HAP-1 (cell line): ENCODE measurements around the gene EMP2.
"Not testable (repeated sequence)": the region's sequence is repeated elsewhere in the genome, so short reads cannot be mapped to it uniquely, and the experiment has no call there.

Experiments used
- DNase-seq, 2 experiments: peaks; one replicate each; pipeline ENCODE4 v3.0.0-alpha.2; 2016 to 2020; ENCODE audit warnings: low spot score in 2 of 2
- H3K27me3 ChIP-seq: fragments of 250-450 bp; sonication (Bioruptor Pico); 2 replicates; pipeline ENCODE4 v1.5.1; 2020; ENCODE audit warnings: low read depth, mild to moderate bottlenecking, moderate library complexity
- H3K36me3 ChIP-seq: fragments of 250-450 bp; sonication (Bioruptor Pico); replicated peaks from 2 replicates; pipeline ENCODE4 v1.5.1; 2020; ENCODE audit warnings: mild to moderate bottlenecking
- H3K4me1 ChIP-seq: fragments of 250-450 bp; sonication (Bioruptor Pico); 2 replicates; pipeline ENCODE4 v1.5.1; 2020; ENCODE audit warnings: mild to moderate bottlenecking
- H3K4me3 ChIP-seq: fragments of 250-450 bp; sonication (Bioruptor Pico); 2 replicates; pipeline ENCODE4 v1.5.1; 2020; ENCODE audit warnings: mild to moderate bottlenecking, moderate library complexity
- H3K9me3 ChIP-seq: fragments of 250-450 bp; sonication (Bioruptor Pico); 2 replicates; pipeline ENCODE4 v1.5.1; 2020; ENCODE audit warnings: mild to moderate bottlenecking, moderate library complexity
- in situ Hi-C: fragments of 300-500 bp; cut with MboI; formaldehyde crosslinking; loops from 3 replicates; pipeline ENCODE4 v1.14.3; 2020; ENCODE audit warnings: low sequenced_read_pairs, inconsistent platforms, mixed read lengths

Gene EMP2

GRCh38 chr16:10579965-10580882 is at the start of gene EMP2:
Gene EMP2 (minus strand): TSS chr16:10580598. CDS start chr16:10547617, 32,981 bp downstream.
- peak within 1 kb of the TSS; percentile 71 for H3K4me3 ChIP-seq
- no peaks in the 10 kb centered on the region for H3K36me3 ChIP-seq
- in situ Hi-C loops: no loop called here
- H3K27me3 ChIP-seq: no peaks in the 10 kb centered on the region
- no peaks in the 10 kb centered on the region for H3K9me3 ChIP-seq
- peak; percentile 82 to 91 for DNase-seq
- peaks cover 5% of the 10 kb centered on the region for H3K4me1 ChIP-seq

GRCh38 chr16:10629592-10629963 is 49.2 kb upstream of the EMP2 start:
- no peaks in the 10 kb centered on the region for H3K36me3 ChIP-seq
- no peak overlapping the region for H3K4me3 ChIP-seq
- in situ Hi-C loops: no loop called here

GRCh38 chr16:10625595-10626357 is 45.4 kb upstream of the EMP2 start:
- no peak for DNase-seq
- no peak overlapping the region for H3K4me3 ChIP-seq
- no peaks in the 10 kb centered on the region for H3K27me3 ChIP-seq
- H3K4me1 ChIP-seq: peaks cover 4% of the 10 kb centered on the region; the same call in 1 of the 2 replicates
- H3K36me3 ChIP-seq: no peaks in the 10 kb centered on the region
- in situ Hi-C loops: no loop called here
- no peaks in the 10 kb centered on the region for H3K9me3 ChIP-seq

More at GRCh38 chr16:10629592-10629963, 49.2 kb upstream of the EMP2 start:
- DNase-seq: no peak
- no peaks in the 10 kb centered on the region for H3K9me3 ChIP-seq
- H3K27me3 ChIP-seq: no peaks in the 10 kb centered on the region
- no peaks in the 10 kb centered on the region for H3K4me1 ChIP-seq

- Histone ChIP-seq H3K27me3 (no peaks in the 10 kb centered on the region), H3K4me3 (no peak overlapping the region), H3K4me1 (peaks cover 6% of the 10 kb centered on the region), H3K36me3 (no peaks in the 10 kb centered on the region), H3K9me3 (no peaks in the 10 kb centered on the region)
- DNase-seq: no peak
- in situ Hi-C loops: no loop called here
Measured at GRCh38 chr16:10624527-10624926, 44.1 kb upstream of the EMP2 start.

GRCh38 chr16:10623059-10623458 is 42.7 kb upstream of the EMP2 start:
- Histone ChIP-seq H3K4me1 (peaks cover 6% of the 10 kb centered on the region), H3K9me3 (no peaks in the 10 kb centered on the region), H3K27me3 (no peaks in the 10 kb centered on the region), H3K4me3 (no peak overlapping the region), H3K36me3 (no peaks in the 10 kb centered on the region)
- in situ Hi-C loops: no loop called here
- no peak for DNase-seq

GRCh38 chr16:10622036-10622921 is 41.9 kb upstream of the EMP2 start:
- no peaks in the 10 kb centered on the region for H3K9me3 ChIP-seq
- H3K27me3 ChIP-seq: no peaks in the 10 kb centered on the region
- H3K4me3 ChIP-seq: no peak overlapping the region
- peak in 1 of 2 experiments; percentile 41 for DNase-seq
- H3K36me3 ChIP-seq: no peaks in the 10 kb centered on the region
- in situ Hi-C loops: no loop called here
- peaks cover 6% of the 10 kb centered on the region for H3K4me1 ChIP-seq

- not testable (repeated sequence) for H3K4me1 ChIP-seq
Measured at GRCh38 chr16:10621216-10621949, 41.0 kb upstream of the EMP2 start.

GRCh38 chr16:10620120-10620519 is 39.7 kb upstream of the EMP2 start:
- peaks cover 6% of the 10 kb centered on the region for H3K4me1 ChIP-seq
- H3K4me3 ChIP-seq: no peak overlapping the region
- in situ Hi-C loops: no loop called here

More at GRCh38 chr16:10621216-10621949, 41.0 kb upstream of the EMP2 start:
- H3K27me3 ChIP-seq, H3K36me3 ChIP-seq, H3K9me3 ChIP-seq, H3K4me3 ChIP-seq, in situ Hi-C loops, DNase-seq: not testable (repeated sequence)

GRCh38 chr16:10619271-10619849 is 39.0 kb upstream of the EMP2 start:
- peak; percentile 33 to 81 for DNase-seq
- peaks cover 10% of the 10 kb centered on the region for H3K4me1 ChIP-seq
- peak overlapping the region; percentile 20 for H3K4me3 ChIP-seq
- H3K9me3 ChIP-seq: no peaks in the 10 kb centered on the region
- H3K36me3 ChIP-seq: no peaks in the 10 kb centered on the region
- in situ Hi-C loops: no loop called here
- H3K27me3 ChIP-seq: no peaks in the 10 kb centered on the region

More at GRCh38 chr16:10620120-10620519, 39.7 kb upstream of the EMP2 start:
- Histone ChIP-seq H3K27me3 (no peaks in the 10 kb centered on the region), H3K36me3 (no peaks in the 10 kb centered on the region), H3K9me3 (no peaks in the 10 kb centered on the region)
- DNase-seq: no peak

GRCh38 chr16:10618710-10619209 is 38.4 kb upstream of the EMP2 start:
- no peaks in the 10 kb centered on the region for H3K9me3 ChIP-seq
- DNase-seq: no peak
- no peak overlapping the region; the same call in 1 of the 2 replicates for H3K4me3 ChIP-seq
- H3K4me1 ChIP-seq: peaks cover 10% of the 10 kb centered on the region
- in situ Hi-C loops: no loop called here
- H3K27me3 ChIP-seq: no peaks in the 10 kb centered on the region
- no peaks in the 10 kb centered on the region for H3K36me3 ChIP-seq

GRCh38 chr16:10617662-10618420 is 37.4 kb upstream of the EMP2 start:
- DNase-seq: no peak
- in situ Hi-C loops: no loop called here

More at GRCh38 chr16:10617662-10618420, 37.4 kb upstream of the EMP2 start:
- Histone ChIP-seq H3K27me3 (no peaks in the 10 kb centered on the region), H3K4me3 (no peak overlapping the region), H3K36me3 (no peaks in the 10 kb centered on the region), H3K9me3 (no peaks in the 10 kb centered on the region), H3K4me1 (peaks cover 10% of the 10 kb centered on the region)
